COLO668 (cell line): ENCODE measurements around the gene APC2.
A peak's percentile ranks its signal among the peaks of the same experiment; 100 is the strongest.

Source experiments
- DNase-seq: peaks from one replicate; lab custom pipeline; 2025; ENCODE audit not compliant: unreplicated experiment; lab: John Stamatoyannopoulos, UW

Gene APC2, protein sequence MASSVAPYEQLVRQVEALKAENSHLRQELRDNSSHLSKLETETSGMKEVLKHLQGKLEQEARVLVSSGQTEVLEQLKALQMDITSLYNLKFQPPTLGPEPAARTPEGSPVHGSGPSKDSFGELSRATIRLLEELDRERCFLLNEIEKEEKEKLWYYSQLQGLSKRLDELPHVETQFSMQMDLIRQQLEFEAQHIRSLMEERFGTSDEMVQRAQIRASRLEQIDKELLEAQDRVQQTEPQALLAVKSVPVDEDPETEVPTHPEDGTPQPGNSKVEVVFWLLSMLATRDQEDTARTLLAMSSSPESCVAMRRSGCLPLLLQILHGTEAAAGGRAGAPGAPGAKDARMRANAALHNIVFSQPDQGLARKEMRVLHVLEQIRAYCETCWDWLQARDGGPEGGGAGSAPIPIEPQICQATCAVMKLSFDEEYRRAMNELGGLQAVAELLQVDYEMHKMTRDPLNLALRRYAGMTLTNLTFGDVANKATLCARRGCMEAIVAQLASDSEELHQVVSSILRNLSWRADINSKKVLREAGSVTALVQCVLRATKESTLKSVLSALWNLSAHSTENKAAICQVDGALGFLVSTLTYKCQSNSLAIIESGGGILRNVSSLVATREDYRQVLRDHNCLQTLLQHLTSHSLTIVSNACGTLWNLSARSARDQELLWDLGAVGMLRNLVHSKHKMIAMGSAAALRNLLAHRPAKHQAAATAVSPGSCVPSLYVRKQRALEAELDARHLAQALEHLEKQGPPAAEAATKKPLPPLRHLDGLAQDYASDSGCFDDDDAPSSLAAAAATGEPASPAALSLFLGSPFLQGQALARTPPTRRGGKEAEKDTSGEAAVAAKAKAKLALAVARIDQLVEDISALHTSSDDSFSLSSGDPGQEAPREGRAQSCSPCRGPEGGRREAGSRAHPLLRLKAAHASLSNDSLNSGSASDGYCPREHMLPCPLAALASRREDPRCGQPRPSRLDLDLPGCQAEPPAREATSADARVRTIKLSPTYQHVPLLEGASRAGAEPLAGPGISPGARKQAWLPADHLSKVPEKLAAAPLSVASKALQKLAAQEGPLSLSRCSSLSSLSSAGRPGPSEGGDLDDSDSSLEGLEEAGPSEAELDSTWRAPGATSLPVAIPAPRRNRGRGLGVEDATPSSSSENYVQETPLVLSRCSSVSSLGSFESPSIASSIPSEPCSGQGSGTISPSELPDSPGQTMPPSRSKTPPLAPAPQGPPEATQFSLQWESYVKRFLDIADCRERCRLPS (N-terminal part only)

DNA sequence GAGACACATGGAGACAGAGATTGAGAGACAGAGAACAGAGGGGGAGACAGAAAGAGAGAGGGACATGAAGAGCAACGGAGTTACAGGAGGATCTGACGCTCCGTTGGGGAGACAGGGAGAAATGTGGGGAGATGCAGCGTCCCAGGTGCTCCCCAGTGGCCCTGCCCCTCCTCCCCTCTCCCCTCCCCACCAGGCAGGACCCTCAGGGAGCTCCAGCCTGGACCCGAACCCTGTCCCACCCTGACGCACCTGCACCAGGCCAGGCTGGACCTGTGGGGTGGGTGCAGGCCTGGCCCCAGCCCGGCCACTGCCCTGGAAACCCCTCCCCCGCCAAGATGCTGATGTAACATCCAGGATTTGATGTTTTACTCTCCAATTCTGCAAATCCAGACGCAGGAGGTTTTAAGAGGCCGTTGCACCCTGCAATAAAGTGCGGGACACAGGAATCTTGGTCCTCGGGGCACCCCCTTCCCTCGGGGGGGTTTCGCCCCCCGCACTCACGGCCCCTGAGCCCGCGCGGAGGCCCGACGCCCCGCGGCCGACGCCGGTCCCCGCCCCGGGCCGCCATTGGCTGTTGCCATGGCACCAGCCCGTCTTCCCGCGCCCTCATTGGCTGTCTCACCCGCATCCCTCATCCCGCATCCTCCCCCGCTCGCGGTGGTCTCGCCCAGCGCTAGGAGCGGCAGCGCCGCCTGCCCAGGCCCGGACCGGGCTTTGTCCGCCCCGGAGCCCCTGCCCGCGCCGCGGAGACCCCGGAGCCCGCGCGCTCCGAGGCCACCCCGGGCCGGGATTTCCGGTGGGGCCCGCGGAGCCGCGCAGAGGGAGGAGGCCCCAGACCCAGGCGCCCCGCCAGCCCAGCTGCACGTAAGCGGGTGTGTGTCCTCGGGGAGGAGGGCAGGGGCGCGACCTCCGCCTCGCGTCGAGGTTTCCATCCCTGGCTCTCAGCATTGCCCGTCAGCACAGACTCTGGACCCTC is at the start of gene APC2:
Gene APC2, plus strand, starts transcription at position 655 of the 976 bp plus-strand sequence. CDS start 2,881 bp downstream, outside the sequence.
- peak; percentile 27 for DNase-seq

DNA sequence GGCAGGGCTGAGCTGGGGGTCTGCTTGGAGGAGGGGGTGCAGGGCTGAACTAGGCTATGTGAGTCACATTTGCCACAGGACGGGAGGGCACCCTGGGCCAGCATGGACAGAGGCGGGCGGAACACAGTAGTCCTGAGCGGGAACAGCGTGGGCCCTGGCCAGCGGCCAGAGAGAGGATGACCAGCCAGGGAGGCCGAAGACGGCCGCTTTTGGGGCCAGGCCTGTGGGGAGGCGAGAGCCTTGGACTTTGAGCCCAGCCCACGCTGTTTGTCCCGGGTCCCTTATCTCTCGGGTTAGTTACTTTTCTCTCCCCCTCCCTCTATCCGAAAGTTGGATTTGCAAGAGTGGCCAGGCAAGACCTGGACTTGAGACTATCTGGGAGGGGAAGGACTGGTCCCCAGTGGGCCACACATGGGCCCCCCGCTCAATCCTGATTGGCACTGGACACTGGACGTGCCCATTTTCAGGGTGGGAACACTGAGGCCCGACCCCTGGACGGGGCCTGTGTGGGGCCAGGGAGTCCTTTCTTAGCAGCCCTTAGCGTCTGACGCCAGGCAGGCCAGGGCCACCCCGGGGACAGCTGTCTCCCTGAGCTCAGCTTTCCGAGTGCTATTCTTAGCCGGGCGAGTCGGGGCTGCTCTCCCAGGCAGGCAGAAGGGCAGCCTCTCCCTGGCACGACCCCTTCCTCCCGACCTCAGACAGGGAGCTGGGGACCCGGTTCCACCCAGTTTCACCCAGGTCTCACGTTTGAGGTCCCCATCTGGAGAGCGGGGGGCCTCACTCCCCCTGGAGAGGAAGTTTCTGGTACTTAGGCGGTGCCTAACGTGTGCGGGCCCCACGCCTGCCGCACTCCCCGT is 49.4 kb upstream of the APC2 start:
- DNase-seq = peak; percentile 58

GRCh38 chr19:1401138-1401888 is 48.6 kb upstream of the APC2 start, which contains the start of gene GAMT:
Gene GAMT (minus strand): TSS chr19:1401542. CDS start chr19:1401476, 66 bp downstream.
- DNase-seq = peak; percentile 56

DNA sequence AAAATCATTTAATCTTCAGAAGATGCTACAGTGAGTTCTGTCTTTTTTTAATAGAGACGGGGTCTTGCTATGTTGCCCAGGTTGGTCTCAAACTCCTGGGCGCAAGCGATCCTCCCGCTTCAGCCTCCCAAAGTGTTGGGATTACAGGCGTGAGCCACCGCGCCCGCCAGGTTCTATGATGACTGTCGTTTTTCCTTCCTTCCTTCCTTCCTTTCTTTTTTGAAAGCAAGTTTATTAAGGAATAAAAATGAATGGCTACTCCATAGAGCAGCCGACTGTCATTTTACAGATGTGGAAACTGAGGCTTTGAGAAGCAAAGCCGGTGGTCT is 48.1 kb upstream of the APC2 start:
- no peak for DNase-seq

GRCh38 chr19:1402411-1403070 is 47.4 kb upstream of the APC2 start:
- DNase-seq = no peak

- peak; percentile 99 for DNase-seq
These were observed 43.0 kb upstream of the APC2 start for GRCh38 chr19:1406774-1407527.

GRCh38 chr19:1407528-1408299 is 42.2 kb upstream of the APC2 start, which contains the start of gene DAZAP1:
Gene DAZAP1 (plus strand): TSS chr19:1407586. CDS start chr19:1407774, 188 bp downstream.
- DNase-seq = peak; percentile 80

DNA sequence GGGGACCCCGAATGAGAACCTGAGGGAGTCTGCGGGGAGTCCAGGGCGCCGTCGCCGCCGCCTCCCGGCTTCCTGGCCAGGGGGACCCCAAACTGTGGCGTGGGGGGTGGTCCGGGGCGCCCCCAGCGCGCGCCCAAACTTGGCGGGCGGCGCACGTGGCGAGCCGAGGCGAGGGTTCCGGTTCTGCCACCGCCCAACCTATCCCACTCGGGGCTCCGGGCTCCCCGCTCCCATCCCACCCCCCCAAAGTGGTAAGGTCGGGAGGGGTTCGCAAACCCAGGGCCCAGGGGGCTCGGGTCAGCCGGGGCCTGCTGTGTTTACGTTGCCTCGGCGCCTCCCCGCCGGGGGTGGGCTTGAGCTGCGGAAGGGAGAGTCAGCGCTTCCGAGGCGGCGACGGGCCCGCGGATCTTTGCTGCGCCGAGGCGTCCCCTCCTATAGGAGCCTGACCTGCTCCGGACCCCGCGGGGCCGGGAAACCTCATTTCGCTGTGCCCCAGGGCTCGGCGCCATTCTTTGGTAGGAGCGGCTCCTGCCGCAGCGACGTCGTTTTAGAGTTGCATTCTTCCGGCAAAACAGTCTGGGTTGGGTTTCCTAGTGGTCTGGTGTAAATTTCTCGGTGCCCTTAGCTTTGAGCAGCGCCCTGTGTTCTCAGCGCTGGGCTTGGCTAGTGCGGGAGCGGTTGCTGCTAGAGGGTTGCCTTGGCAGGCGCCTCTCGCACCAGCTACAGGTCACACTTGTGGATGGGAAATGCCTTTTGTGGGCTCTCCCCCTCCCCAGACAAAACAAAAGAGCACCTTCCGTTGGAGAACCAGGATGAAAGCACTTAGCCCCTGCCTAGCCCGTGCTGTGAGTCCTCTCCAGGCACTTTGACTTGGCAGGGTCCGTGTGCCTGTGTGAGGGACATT is 41.4 kb upstream of the APC2 start:
- peak; percentile 49 for DNase-seq

DNA sequence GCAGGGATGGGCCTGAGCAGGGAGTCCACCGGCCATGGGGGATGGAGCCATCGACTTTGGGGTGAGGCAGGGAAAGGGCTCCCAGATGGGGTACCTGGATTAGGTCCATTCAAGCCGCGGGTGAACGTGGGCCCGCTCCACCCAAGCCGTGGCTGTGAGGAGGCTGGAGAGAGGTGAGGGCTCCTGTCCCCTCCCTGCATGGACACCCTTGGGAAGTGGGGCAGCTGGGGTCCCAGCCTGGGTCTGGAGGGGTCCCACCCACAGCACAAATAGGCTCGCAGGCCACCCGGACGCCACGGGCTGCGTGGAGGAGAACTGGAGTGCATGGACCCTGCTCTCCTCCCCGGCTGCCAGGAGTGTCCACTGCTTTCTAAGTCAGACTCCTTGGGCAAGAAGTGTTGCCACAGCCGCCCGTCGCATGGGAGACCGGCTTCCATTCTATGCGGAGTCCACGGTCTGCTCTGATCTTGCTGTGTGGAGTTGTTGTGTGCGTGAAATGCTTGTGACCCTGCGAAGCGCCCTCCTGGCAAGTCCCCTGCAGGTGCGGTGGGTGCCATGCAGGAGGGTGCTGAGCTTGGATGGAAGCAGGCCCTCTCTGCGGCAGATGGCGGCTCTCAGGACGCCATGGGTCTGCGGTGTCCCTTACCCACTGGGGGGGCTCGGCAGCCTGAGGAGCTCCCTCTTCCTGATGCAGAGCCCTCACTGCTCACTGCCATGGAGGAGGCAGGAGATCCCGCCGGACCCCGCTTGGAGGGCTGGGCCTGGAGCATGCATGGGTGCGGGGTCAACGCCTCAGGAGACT is 40.5 kb upstream of the APC2 start:
- peak; percentile 22 for DNase-seq

GRCh38 chr19:1410136-1410786 is 39.7 kb upstream of the APC2 start:
- DNase-seq = peak; percentile 35

DNA sequence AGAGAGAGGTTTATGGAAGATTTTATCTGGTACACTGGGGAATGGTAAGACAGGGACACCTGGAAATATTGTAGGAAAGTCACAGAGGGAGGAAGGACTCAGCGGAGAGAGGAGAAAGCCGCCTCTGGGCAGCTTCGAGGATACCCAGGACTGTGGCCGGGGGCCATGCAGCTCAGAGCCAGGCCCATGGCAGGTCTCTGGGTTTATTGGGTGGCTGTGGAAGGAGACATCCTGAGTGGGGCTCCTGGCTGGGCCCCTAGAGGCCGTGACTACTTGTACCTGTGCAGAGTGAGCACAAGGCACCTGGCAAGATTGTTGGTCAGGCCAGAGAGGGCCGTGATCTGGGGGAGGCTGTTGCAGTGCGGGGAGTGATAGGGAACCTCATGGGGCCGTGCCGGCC is 39.1 kb upstream of the APC2 start:
- DNase-seq = no peak

GRCh38 chr19:1411255-1412191 is 38.4 kb upstream of the APC2 start:
- DNase-seq = peak; percentile 79
